ENCODE data around the gene UBL4B.

DNA sequence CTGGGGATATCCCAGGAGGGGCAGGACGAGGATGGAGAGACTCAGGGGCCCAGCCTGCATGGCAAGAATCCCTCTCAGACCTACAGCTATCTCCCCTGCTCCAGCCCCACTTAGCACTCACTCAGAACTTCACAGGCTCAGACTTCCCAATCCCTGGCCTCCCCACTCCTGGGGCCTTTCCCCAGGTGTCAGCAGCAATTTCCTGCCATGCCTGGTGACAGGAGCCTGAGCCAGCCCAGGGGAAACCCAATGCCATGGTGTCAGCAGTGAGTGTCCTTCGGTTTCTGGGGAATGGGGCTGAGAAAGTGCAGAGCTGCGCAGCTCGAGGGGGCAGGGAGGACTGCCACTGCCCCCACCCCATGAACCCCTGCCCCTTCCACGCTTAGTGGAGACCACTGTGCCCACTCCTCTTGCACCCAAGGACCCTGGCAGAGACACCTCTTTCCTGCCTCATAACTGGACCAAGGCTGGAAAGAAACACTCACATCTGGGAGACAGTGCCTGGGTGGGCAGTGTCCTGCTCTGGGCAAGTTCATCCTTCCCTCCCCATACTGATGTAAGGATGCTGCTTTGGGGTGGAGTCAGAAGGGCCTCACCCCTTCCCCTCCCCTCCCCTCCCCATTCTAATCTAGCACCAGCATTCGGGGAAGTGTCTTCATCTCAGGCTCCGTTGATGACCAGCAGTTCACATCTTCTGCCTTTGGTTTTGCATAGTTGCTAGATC, 17.1 kb upstream of the UBL4B start:
- TF ChIP-seq, protein P1, sequence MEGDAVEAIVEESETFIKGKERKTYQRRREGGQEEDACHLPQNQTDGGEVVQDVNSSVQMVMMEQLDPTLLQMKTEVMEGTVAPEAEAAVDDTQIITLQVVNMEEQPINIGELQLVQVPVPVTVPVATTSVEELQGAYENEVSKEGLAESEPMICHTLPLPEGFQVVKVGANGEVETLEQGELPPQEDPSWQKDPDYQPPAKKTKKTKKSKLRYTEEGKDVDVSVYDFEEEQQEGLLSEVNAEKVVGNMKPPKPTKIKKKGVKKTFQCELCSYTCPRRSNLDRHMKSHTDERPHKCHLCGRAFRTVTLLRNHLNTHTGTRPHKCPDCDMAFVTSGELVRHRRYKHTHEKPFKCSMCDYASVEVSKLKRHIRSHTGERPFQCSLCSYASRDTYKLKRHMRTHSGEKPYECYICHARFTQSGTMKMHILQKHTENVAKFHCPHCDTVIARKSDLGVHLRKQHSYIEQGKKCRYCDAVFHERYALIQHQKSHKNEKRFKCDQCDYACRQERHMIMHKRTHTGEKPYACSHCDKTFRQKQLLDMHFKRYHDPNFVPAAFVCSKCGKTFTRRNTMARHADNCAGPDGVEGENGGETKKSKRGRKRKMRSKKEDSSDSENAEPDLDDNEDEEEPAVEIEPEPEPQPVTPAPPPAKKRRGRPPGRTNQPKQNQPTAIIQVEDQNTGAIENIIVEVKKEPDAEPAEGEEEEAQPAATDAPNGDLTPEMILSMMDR (IDR thresholded peaks at IDR 0.05): no peak
- no peak for TF ChIP-seq POLR2A (IDR thresholded peaks at IDR 0.05)
